GM21526 (cell line): ENCODE measurements around the gene LEMD2.
A peak's percentile ranks its signal among the peaks of the same experiment; 100 is the strongest.

Experiments
- ATAC-seq: cut with Tn5 transposase; IDR thresholded peaks from one replicate; pipeline ENCODE4 v1.9.1; 2021; ENCODE audit warnings: moderate library complexity; ENCODE audit not compliant: unreplicated experiment, low FRiP score

Gene LEMD2

DNA sequence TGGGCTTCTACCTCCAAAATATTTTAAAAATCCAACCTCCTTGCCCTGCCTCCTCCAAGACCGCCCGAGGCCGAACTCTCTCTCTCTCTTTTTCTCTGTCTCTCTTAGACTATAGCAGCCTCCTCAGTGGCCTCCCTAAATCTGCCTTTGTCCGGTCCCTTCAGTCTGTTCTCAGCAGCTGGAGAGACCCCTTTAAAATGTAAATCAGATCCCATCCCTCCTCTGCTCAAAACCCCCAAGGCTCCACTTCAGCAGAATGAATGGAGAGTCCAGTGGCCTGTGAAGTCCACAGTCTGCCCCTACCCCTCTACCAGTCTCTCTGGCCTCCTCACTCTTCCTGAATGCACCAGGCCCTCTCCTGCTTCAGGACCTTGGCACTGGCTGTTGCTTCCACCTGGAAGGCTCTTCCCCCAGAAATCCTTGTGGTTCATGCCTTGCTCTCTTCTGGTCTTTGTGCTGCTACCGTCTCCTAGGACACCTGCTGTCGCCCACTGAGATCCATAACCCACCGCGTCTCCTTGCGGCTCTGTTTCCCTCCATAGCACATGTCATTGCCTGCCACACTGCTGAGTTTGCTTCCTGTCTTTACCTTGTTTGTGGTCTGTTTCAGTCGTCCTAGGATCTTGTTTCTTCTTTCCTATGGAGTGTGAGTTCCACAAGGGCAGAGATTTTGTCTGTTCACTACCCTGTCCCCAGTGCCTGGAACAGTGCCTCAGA, 8.9 kb upstream of the LEMD2 start:
- no peak for ATAC-seq

DNA sequence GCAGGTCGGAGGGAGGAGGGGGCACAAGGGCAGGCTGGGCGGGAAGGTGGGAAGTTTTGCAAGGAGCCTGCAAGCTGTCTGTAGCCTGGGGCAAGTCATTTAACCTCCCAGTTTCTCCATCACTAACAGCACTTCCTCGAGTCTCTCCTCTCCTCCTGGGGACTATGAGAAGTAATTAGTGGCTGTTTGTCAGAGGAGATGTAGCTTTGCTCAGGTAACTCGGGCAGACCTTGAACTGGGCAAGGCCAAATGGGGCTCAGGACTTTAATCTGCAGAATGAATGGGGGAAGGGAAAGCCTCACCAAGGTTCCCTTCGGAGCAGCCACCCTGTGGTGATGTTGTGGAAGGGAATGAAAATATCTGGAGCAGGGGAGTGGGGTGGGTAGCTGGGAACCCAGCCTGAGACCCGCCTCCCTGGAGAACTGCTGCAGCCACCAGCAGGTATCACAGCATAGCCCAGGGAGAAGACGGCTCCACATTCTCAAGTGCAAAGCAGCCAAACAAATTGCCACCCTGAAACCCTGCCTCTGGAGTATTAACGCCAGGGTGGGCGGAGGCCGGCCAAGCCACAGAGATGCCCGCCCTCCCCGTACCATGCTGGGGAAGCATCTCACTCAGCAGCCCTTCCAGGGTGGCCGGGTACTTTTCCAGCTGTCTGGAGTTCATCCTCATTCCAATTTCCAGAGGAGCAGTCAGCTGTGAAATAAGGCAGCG, 6.1 kb upstream of the LEMD2 start:
- ATAC-seq = no peak

DNA sequence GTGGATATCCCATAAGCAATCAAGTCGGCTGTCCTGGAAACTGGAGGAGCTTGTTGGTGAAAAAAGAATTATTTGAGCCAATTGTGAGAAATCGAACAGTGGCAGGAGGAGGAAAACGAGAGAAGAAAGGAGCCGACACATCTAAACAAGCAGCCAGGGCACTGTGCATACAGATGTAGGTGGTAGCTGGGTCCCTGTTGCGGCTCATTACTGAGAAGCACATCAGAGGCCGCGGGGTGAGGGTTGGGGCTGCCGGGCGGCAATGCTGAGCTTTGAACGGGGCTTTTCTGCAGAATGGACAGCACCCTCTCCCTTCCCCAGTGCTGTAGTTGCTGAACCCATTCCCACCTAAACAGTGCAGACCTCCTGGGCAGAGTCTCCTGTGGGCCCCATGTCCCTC, 4.1 kb upstream of the LEMD2 start:
- no peak for ATAC-seq

DNA sequence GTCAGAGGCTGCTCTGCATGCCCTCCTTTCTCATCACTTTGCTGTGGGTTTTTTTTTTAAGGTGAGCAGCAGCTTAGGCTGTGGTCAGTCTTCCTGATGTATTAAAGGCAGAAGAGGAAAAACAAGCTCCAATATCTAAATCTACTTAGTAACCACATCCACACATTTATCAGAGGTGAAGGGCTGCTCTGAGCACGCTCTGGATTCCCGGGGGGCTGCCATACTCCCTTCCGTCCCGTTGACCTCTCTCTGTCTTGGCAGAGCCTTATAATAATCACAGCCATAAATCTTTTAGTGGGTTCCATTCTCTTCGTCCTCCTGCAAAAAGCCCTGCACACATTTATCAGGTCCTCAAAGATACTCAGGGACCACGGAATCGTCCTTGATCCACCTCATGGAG, 2.7 kb upstream of the LEMD2 start:
- ATAC-seq = no peak

DNA sequence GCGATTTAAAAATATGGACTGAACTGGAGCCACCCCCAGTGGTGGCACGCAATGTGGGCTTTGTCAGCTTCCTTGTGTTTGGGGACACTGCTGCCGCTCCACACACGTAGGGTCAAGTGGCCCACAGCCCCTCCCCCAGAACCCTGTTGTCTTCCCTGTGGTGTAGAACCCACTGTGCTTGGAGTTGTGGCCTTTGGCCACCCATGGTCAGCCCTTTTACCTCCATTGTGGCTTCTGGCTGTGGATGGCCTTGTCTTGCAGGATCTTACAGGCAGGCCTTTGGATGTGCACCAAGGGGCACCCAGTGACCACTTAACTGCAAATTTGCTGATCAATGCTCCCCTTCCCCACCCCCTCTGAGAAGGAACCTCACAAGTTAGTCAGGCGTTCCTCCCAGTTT, 2.0 kb upstream of the LEMD2 start:
- no peak for ATAC-seq

DNA sequence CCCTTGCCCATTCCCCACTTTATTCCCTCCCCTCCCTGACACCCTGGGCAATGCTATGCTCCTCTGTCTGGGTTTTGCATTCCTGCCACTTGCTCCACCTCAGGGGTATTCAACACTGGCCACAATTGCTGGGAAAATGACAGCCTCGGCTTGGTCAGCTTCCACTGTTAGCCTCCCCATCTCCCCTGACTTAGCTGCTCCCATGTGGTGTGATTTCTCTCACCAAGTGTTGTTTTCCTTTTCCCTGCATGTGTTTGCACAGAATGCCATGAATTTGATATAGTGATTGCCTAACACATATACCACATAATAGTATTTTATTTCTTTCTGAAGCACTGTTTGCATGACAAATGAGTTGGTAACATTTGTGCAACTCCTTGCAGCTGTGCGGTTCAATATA, 1.4 kb upstream of the LEMD2 start:
- no peak for ATAC-seq

DNA sequence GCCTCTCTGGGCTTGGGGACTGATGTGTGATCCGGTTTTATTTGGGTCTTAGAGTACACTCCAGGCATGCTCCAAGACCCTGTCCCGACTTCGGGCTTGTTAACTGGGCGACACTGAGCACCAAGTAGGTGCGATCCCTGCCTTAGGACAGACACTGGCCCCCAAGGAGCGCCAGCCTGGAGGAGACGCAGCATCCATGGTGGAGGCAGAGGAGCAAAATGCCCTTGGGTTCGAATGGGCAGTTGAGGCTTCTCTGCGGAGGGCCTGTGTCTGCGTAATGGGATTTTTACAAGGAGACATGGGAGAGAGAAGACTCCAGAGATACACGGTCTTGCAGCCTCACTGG, 593 bp upstream of the LEMD2 start:
- no peak for ATAC-seq

DNA sequence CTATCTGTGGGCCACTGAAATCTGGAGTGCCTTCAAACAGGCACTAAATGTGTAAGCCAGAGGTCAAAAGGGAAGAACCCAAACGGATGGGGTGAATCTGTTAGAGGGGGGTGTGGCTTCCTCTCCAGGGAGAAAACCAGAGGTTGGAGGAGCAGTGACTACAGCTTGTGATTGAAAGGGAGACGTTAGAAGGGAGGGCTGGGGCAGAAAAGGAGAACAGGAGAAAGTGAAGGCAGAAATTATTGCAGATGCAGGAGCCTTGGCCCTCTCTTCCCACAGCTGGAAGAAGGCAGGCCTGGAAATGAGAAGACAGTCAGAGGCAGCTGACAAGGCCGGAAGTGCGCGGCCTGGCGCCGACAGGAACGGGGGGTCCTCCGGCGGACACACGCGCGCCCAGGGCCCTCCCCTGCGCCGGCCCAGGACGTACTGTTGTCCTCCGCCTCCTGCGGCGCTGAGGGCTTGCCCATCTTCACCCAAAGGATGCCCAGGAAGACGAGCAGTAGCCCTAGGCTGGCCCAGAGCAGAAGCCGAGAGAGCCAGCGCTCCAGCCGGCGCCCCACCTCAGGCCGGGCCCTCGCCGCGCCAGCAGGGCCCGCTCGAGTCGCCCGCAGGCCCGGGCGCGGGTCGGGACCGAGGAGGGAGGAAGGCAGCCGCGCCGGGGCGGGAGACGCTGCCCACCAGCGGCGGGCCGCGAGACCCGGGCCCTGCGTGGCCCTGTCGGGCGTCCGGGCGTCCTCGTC, 806 bp downstream of the LEMD2 start:
- peak; percentile 32 for ATAC-seq

DNA sequence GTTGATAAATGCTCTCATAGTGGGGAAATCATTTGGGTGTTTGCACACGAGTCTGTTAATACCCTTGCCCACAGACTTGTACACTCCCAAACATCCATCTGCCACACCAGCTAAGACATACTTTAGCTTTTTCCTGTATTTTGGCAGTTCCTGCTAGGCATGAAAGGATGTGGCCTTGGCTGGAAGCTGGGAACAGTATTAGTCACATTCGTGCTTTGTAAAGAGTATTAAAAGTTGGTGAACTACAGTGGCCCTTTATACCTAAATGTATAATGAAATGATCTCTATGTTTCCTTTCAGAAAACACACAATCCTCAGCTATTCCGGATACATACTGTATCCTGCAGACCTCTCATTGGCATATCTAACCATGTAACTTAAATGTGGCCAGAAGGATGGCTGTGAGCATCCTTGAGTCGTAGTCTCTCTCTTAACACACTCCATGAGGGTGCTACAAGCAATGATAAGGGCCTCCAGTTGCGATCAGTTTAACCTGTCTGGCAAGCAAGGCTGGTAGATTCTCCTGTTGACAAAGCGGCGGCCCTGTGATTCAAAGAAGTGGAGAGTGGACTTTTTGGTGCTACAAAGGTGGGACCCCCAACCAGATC, 1.5 kb downstream of the LEMD2 start:
- no peak for ATAC-seq

DNA sequence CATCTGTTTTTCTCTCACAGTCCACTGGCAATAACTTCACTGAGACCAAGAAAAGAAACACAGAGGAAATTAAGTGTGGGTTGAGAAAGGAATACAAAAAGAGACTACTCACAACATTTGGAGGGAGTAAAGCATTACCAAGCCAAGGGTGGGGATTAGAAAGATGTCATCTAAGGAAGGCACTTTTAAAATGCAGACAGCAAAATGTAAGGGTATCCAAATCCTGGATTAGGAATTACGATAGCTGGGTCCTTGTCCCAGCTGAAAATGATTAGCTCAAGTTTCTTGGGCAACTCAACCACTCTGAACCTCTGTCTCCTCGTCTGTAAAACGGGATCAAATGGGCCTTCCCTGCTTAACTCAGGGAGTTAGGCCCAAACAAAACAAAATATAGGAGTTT, 2.2 kb downstream of the LEMD2 start:
- ATAC-seq = no peak

DNA sequence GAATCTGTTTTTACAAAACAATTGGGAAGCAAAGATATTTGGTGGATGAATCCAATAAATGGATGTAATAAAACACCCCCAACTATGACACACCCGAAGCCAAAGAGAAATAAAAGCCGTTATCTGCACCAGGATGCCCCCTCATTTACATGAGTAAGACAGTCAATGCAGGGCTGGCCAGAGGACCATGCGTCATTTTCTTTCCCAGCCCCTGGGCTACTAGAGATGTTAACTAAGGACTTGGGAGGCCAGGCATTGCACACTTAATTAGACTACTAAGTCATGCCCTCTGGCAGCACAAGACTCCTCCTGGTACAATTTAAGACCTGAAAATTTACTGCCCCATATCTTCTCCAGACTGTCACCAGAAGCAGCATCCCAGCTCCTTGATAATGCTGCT, 3.2 kb downstream of the LEMD2 start:
- no peak for ATAC-seq

DNA sequence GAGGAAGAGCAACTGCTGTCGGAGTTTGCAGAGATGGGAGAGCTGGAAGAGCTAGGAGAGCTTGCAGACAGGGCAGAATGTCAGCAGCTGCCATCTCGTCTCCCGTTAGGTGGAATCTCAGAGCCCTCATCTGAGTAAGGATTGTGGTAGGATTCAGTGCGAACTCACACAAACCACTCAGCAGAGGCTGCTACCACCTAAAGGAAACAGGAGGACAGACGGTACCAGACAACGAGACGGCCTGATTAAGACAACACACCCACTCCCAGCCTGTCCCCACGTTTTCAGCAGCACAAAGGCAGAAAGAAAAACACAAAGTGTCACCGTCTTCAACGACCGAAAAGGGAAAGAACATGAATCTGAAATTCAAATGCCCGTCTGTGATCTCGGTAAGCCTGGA, 4.1 kb downstream of the LEMD2 start:
- ATAC-seq = no peak

DNA sequence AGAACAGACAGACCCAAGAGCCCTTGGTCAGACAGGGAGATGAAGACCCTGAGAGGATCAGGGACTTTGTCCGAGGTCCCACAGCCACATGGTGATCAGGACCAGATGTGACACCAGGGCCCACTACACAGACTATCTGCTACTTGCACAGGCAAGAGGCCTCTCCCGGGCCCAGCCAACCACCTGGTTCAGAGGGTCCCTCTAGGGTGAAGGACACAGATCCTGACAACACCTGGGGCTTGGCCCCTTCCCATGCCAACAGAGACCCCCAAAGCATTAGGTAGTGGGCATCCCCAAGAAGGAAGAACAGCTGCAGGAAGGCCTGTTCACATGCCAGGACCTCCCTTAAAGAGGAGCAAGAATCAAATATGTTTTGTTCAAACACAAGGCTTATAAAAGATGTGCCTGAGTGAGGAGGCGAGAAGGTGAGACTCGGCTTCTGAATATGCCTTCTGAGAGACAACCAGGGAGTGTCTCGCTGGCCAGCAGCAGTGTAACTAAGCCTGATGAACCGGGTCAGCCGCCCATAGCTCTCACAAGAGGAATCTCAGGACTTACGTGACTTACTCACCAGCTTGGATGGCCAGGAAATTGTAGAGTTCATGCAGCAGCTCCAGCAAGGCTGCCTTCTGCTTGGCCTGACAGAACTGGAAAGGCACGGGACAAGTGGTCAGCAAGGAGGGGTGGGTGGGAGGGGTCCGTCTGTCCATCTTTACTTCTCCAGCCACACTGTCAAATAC, 5.0 kb downstream of the LEMD2 start:
- ATAC-seq = no peak

DNA sequence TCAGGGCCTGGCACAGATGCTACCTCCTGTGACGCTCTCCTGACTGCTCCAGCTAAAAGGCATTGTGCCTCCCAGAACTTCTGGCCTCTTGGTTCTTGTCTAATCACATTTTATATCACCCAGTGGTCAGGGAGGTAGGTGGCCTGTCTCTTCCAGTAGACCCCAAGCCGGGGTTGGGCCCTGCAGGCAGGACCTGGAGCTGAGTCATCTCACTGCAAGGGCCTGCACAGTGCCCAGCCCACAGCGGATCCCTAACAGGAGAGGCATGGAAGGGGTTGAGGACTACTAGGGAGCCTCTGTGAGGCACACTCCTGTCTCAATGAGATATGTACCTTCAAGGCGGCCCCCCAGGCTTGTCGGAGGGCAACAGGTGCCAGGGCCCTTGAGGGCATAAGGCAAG, 6.4 kb downstream of the LEMD2 start:
- no peak for ATAC-seq

DNA sequence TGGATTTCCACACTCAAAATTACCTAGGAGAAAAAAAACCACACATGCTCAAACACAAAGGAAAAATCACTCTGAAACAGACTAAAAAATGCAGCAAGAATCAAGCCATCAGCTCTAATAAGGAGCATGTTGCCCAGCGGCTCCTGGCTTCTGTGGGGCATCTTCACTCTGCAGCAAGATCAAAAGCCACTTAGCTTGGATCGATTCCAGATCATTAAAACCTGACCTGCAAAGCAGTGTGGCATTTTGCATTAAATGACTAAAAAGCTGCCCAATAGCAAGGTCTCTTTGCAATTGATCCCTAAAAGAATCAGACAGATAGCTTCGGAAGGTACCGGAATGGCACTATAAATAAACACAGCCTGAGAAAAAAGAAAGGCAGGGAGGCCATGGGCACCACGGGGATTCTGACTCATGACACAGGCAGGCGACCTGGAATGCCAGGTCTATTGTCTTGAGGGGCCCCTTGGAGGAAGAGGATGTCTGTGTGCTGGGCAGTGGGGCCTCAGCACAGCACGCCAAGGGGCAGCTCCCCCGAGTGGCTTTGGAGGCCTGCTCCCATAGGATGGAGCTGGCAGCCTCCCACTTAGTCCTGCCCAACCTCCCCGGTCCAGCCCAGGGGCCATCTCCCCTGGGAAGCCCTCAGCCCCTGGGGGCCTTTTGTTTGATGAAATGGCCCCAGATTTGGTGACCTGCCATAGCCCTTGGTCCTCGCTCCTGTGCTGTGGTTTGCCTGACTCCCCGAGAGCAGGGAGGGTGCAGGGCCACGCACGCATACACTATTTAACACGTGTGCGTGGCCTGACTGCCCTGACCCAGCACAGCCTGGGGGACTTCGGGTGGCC, 7.6 kb downstream of the LEMD2 start:
- no peak for ATAC-seq

DNA sequence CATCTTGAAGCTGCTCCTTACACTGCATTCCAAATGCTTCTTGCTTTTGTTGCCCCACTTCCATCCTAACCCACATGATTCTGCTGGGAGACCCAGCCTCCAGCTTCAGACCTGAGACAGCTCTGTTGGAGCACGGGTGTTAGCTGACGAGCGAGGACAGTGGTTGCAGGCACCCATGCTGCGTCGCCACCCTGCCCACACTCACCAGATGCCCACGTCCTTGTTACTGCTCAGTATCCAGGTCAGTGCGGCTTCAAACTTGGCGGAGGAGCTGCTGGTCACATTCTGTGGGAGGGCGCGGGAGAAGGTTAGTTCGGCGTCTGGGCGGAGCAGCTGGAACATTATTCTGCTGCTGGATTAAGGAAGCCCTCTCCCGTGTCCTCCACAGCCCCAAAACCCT, 9.0 kb downstream of the LEMD2 start:
- ATAC-seq = no peak

DNA sequence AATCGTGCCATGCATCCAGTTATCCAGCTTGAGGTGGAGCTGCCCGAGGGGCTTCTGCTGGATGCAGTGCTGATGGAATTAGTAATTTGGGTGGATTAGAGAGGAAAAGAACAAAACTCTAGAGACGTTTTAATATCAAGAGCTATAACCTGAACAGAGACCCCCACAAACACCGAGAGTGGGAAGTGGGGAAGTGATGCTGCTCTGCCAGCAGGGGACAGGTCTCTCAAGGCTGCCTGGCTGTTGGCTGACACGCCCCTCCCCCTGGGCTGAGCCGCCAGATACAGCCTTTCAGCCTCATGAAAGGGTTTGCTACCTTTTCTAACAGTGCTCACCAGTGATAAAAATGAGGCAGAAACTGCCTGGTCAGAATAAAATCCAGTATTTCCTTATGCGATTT, 9.6 kb downstream of the LEMD2 start:
- no peak for ATAC-seq

DNA sequence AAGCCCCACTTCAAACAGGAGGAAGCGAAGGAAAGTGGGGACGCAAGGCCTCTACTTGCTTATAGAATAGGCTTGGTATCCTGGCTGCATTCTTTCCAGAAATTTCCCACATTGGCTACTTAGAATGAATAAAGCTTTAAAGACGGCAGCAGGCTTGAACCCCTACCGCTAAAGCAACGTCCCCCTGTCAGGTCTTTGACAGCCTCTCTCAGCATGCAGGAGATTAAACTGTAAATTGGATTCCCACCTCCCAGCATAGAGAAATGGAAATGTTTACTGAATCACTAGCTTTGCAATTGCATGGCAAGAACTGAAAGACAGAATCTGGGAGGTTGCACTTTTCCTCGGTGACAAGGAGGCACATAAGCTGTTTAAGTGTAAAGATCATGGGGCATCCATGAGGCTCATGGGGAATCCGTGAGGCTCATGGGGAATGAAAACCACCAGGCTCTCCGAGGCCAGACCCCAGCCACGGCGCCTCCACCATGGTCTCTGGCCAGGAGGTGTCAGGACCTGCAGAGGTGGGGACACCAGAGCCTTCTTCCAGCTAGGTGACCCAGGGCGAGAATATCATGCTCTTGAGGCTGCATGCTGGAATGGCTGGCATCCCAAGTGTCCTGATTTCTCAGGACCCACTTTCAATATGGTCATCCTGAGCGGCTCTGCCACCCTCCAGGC, 10.3 kb downstream of the LEMD2 start:
- ATAC-seq = no peak
